GM12878 (cell line): ENCODE measurements around the gene SORBS1. TPM values are rescaled to one million over a fixed set of nuclear protein-coding genes. Genes with fewer than 3 reads are reported as not detected.

Experiments
- ATAC-seq: fragments of 200-7000 bp; cut with Tn5 transposase; 3 replicates; pipeline ENCODE4 v1.9.1; 2020; ENCODE audit warnings: mild to moderate bottlenecking, moderate library complexity
- BruUV-seq: library from RNA; stranded (reverse); fragments of 400-500 nt; replicated peaks from 2 replicates; lab custom pipeline; 2021; lab: Mats Ljungman, UMichigan
- CTCF ChIA-PET: fragments of 300-600 bp; sonication (Branson Sonifier 250); formaldehyde crosslinking; extraction: SDS; loops from one replicate; lab custom pipeline; 2021; ENCODE audit warnings: inconsistent platforms; lab: Yijun Ruan, JAX
- POLR2A ChIA-PET: fragments of 350-600 bp; formaldehyde crosslinking; extraction: SDS; loops from one replicate; lab custom pipeline; 2021; ENCODE audit warnings: inconsistent platforms; lab: Charles Lee
- RAD21 ChIA-PET: fragments of 300-600 bp; sonication (Branson Sonifier 250); formaldehyde crosslinking; loops from one replicate; lab custom pipeline; 2023; ENCODE audit warnings: antibody characterized with exemption; ENCODE audit not compliant: unreplicated experiment; lab: Charles Lee
- SMC1A ChIA-PET: fragments of 300-600 bp; sonication (Branson Sonifier 250); formaldehyde crosslinking; loops from one replicate; lab custom pipeline; 2023; ENCODE audit not compliant: unreplicated experiment, uncharacterized antibody; lab: Charles Lee
- DNase-seq: peaks from one replicate; pipeline ENCODE4 v3.0.0-alpha.2; 2011; ENCODE audit warnings: low read depth, low spot score
- FAIRE-seq: peaks from 3 replicates; lab custom pipeline; 2011; peaks lifted over from hg19 to GRCh38; lab: Jason Lieb, UNC
- H2AFZ ChIP-seq: 2 replicates; pipeline ENCODE4 v1.6.0; 2011; ENCODE audit warnings: low read depth, low read length, control low read depth; ENCODE audit not compliant: control insufficient read depth
- H3K27ac ChIP-seq: 2 replicates; pipeline ENCODE4 v1.5.1; 2011; ENCODE audit warnings: control low read depth; ENCODE audit not compliant: control insufficient read depth, insufficient read depth
- H3K27me3 ChIP-seq, 2 experiments: replicated peaks in 1 of 2; 2 replicates each; pipeline versions ENCODE4 v1.6.0 to v1.6.1; 2011; ENCODE audit warnings: low read length in 1 of 2; ENCODE audit not compliant: control insufficient read depth in 2 of 2, insufficient read depth in 2 of 2
- H3K36me3 ChIP-seq, 2 experiments: 2 replicates each; pipeline ENCODE4 v1.5.1; 2011; ENCODE audit warnings: low read length in 1 of 2; ENCODE audit not compliant: control insufficient read depth in 2 of 2, insufficient read depth in 2 of 2
- H3K4me1 ChIP-seq: 2 replicates; pipeline ENCODE4 v1.6.1; 2011; ENCODE audit warnings: mild to moderate bottlenecking, low read length, moderate library complexity, mixed read lengths; ENCODE audit not compliant: control insufficient read depth, insufficient read depth
- H3K4me2 ChIP-seq: 2 replicates; pipeline ENCODE4 v1.6.0; 2011; ENCODE audit warnings: control low read depth; ENCODE audit not compliant: control insufficient read depth, insufficient read depth
- H3K4me3 ChIP-seq: fragments of 200-600 bp; sonication (generic); 2 replicates; pipeline ENCODE4 v1.5.1; 2016
- H3K79me2 ChIP-seq: 2 replicates; pipeline ENCODE4 v1.6.0; 2011; ENCODE audit warnings: low read length; ENCODE audit not compliant: control insufficient read depth, insufficient read depth
- H3K9ac ChIP-seq: 2 replicates; pipeline ENCODE4 v1.8.0; 2011; ENCODE audit warnings: low read length, control low read depth, mixed read lengths; ENCODE audit not compliant: control insufficient read depth, insufficient read depth
- H3K9me3 ChIP-seq: replicated peaks from 3 replicates; pipeline ENCODE4 v1.5.1; 2011; ENCODE audit warnings: mild to moderate bottlenecking, low read length; ENCODE audit not compliant: control insufficient read depth, insufficient read depth
- H4K20me1 ChIP-seq: 2 replicates; pipeline ENCODE4 v1.6.0; 2011; ENCODE audit not compliant: control insufficient read depth, insufficient read depth
- BMI1 ChIP-seq: fragments of 450-650 bp; IDR thresholded peaks from 2 replicates; pipeline ENCODE4 v1.6.1; 2016; ENCODE audit warnings: mild to moderate bottlenecking, moderate library complexity, borderline replicate concordance
- CBX3 ChIP-seq: fragments of 200-600 bp; sonication (generic); IDR thresholded peaks from 2 replicates; pipeline ENCODE4 v1.6.1; 2016; ENCODE audit warnings: low read depth, borderline replicate concordance
- CBX5 ChIP-seq: sonication (generic); IDR thresholded peaks from 2 replicates; pipeline ENCODE4 v1.6.1; 2016; ENCODE audit warnings: low read depth, moderate library complexity, mild to moderate bottlenecking, inconsistent platforms
- CHD2 ChIP-seq: IDR thresholded peaks from 2 replicates; pipeline ENCODE4 v1.6.1; 2011; ENCODE audit warnings: low read depth, low read length, improper control_type of control experiment, borderline replicate concordance
- JUNB ChIP-seq: IDR thresholded peaks from 2 replicates; pipeline ENCODE4 v1.6.1; 2016; ENCODE audit warnings: antibody characterized with exemption, mild to moderate bottlenecking
- KDM1A ChIP-seq: fragments of 200-600 bp; sonication (generic); IDR thresholded peaks from 2 replicates; pipeline ENCODE4 v1.6.1; 2016; ENCODE audit warnings: borderline replicate concordance
- MEF2A ChIP-seq: IDR thresholded peaks from 2 replicates; pipeline ENCODE4 v1.6.1; 2011; ENCODE audit warnings: low read depth, mild to moderate bottlenecking, low read length, moderate library complexity; ENCODE audit not compliant: insufficient read depth
- MYB ChIP-seq: fragments of 150-350 bp; IDR thresholded peaks from 2 replicates; pipeline ENCODE4 v1.6.1; 2014; ENCODE audit warnings: mild to moderate bottlenecking, low read depth, low read length, borderline replicate concordance
- NFIC ChIP-seq: IDR thresholded peaks from 2 replicates; pipeline ENCODE4 v1.6.1; 2012; ENCODE audit warnings: low read depth, mild to moderate bottlenecking, inconsistent platforms, low read length, moderate library complexity
- PAX8 ChIP-seq: fragments of 450-650 bp; IDR thresholded peaks from 2 replicates; pipeline ENCODE4 v1.6.1; 2017; ENCODE audit warnings: mild to moderate bottlenecking, moderate library complexity
- SIN3A ChIP-seq: IDR thresholded peaks from 2 replicates; pipeline ENCODE4 v1.6.1; 2012; ENCODE audit warnings: low read depth, low read length, improper control_type of control experiment
- SMAD5 ChIP-seq: IDR thresholded peaks from 2 replicates; pipeline ENCODE4 v1.6.1; 2016; ENCODE audit warnings: antibody characterized with exemption, low read depth
- WRNIP1 ChIP-seq: IDR thresholded peaks from 2 replicates; pipeline ENCODE4 v1.6.1; 2011; ENCODE audit warnings: low read depth, low read length, improper control_type of control experiment, borderline replicate concordance
- YBX1 ChIP-seq: fragments of 450-650 bp; IDR thresholded peaks from 2 replicates; pipeline ENCODE4 v1.6.1; 2016; ENCODE audit warnings: antibody characterized with exemption
- ZNF274 ChIP-seq: IDR thresholded peaks from one replicate; pipeline ENCODE4 v1.8.0; 2011; ENCODE audit not compliant: insufficient read length, insufficient read depth
- WGBS: methylation state at CpG from one replicate; pipeline ENCODE4 v1.1.6; 2016; ENCODE audit warnings: low lambda C conversion rate; ENCODE audit not compliant: insufficient replicate concordance, insufficient coverage; ENCODE audit errors: missing lambda C conversion rate; 5-methylcytosine and 5-hydroxymethylcytosine counted together
- in situ Hi-C: fragments of 300-500 bp; cut with MboI; formaldehyde crosslinking; loops from 9 replicates; pipeline ENCODE4 v1.14.3; 2018; ENCODE audit warnings: mixed read lengths
- intact Hi-C: fragments of 100-400 bp; cut with micrococcal nuclease; formaldehyde crosslinking; loops from one replicate; pipeline ENCODE4 v1.14.2; 2022; ENCODE audit not compliant: unreplicated experiment
- polyA plus RNA-seq, 11 experiments: library from polyadenylated mRNA; depleted of rRNA in 4 of 11; unstranded in 6 of 11; stranded (reverse) in 5 of 11; fragments of >200 nt; fragmentation: Nextera tagmentation in 4 of 11; fragmentation: Illumina TruSeq in 1 of 11; extraction: Ambion mirVana in 4 of 11; extraction: Trizol in 1 of 11; gene quantifications; 1 replicate in 1 of 11; 2 replicates in 10 of 11; pipeline versions ENCODE4 v1.2.1 to v1.2.3, GENCODE V29; 2011 to 2016; ENCODE audit warnings: inconsistent platforms in 2 of 11, missing spikeins in 2 of 11, low read depth in 1 of 11
- total RNA-seq, 4 experiments: library from RNA; depleted of rRNA in 3 of 4; stranded (reverse); fragments of >200 nt in 3 of 4; fragmentation: Illumina TruSeq in 1 of 4; extraction: Trizol in 1 of 4; gene quantifications; 2 replicates each; pipeline versions ENCODE4 v1.2.1 to v1.2.3, GENCODE V29; 2013 to 2021
- TF ChIP-seq, protein P1 (sequence below): fragments of 450-650 bp; IDR thresholded peaks from 2 replicates; pipeline ENCODE4 v1.6.1; 2017; ENCODE audit warnings: antibody characterized with exemption, mild to moderate bottlenecking, moderate library complexity

Gene SORBS1
- total and polyA plus RNA-seq, 10 of the 15 experiments (the other 5 are each of a cell fraction or from before 2014, with no cell fraction given), result 0.13 to 0.75 (median 0.39) TPM

DNA sequence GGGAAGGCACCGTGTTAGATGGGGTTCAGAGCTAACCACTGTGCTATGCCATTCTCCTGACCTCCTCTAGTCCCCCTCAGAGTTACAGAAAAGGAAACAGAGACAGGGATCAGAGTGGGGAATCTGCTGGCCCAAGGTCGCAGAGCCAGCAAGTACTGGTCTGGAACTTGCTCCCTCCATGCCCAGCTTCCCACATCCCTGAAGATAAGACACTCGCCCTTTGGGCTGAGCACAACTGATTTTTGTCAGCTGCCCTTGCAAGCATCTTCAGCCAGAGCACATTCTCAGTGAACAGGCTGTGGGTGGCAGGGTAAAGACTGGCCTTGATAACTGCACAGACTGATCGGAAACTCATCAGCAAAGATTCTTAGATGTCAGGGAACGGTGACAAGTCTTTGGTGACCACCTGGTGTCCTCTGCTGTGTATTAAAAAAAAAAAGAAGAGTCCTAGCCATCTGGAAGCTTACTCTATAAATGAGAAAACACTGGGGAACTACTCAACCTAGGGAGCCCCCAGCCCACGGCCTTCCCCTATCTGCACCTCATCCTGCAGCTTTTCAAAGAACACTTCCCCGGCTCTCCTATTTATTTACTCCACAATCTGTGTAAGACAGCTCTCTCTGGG lies 1.3 kb upstream of the SORBS1 start:
- Histone ChIP-seq H3K36me3 (no peaks in the 10 kb centered on the region), H3K27ac (no peak overlapping the region), H3K9ac (no peak overlapping the region), H4K20me1 (peaks cover 2% of the 10 kb centered on the region; the same call in 1 of the 2 replicates), H3K27me3 (peaks cover 3% of the 10 kb centered on the region in 2 experiments; a peak in 3 of 4 replicates), H3K4me3 (no peak overlapping the region), H2AFZ (peak overlapping the region; percentile 17; the same call in 1 of the 2 replicates), H3K4me2 (no peak overlapping the region), H3K4me1 (no peaks in the 10 kb centered on the region; the same call in 1 of the 2 replicates), H3K79me2 (no peaks in the 10 kb centered on the region), H3K9me3 (no peaks in the 10 kb centered on the region)
- TF ChIP-seq SMAD5 (no peak), BMI1 (no peak), NFIC (no peak), WRNIP1 (no peak), MEF2A (no peak), CHD2 (no peak), CBX5 (no peak), SIN3A (no peak), PAX8 (no peak), JUNB (no peak), ZNF274 (no peak), YBX1 (no peak), MYB (no peak), KDM1A (no peak), CBX3 (no peak)
- TF ChIP-seq, protein P1, sequence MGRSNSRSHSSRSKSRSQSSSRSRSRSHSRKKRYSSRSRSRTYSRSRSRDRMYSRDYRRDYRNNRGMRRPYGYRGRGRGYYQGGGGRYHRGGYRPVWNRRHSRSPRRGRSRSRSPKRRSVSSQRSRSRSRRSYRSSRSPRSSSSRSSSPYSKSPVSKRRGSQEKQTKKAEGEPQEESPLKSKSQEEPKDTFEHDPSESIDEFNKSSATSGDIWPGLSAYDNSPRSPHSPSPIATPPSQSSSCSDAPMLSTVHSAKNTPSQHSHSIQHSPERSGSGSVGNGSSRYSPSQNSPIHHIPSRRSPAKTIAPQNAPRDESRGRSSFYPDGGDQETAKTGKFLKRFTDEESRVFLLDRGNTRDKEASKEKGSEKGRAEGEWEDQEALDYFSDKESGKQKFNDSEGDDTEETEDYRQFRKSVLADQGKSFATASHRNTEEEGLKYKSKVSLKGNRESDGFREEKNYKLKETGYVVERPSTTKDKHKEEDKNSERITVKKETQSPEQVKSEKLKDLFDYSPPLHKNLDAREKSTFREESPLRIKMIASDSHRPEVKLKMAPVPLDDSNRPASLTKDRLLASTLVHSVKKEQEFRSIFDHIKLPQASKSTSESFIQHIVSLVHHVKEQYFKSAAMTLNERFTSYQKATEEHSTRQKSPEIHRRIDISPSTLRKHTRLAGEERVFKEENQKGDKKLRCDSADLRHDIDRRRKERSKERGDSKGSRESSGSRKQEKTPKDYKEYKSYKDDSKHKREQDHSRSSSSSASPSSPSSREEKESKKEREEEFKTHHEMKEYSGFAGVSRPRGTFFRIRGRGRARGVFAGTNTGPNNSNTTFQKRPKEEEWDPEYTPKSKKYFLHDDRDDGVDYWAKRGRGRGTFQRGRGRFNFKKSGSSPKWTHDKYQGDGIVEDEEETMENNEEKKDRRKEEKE, result no peak
- CTCF ChIA-PET, result interaction anchor here (1.0 kb wide), 1 partner anchor 188 kb away, joined by 3 read pairs; no protein-coding TSS in a partner anchor
- POLR2A ChIA-PET, result no interaction called here
- in situ Hi-C loops, result no loop called here
- intact Hi-C loops, result no loop called here
- SMC1A ChIA-PET, result no interaction called here
- no peak for ATAC-seq
- BruUV-seq, result no TSS peak
- 52% methylated on average over 7 of the region's 7 CpGs for WGBS
- FAIRE-seq, result no peak
- RAD21 ChIA-PET, result interaction anchor here (1.0 kb wide), 1 partner anchor 132 kb away, joined by 3 read pairs; no protein-coding TSS in a partner anchor
- no peak for DNase-seq
